ENCODE data around the gene NDUFV3. TPM values are rescaled to one million over a fixed set of nuclear protein-coding genes. Genes with fewer than 3 reads are reported as not detected.
"Not testable (repeated sequence)": the region's sequence is repeated elsewhere in the genome, so short reads cannot be mapped to it uniquely, and the experiment has no call there.

NDUFV3 gene
- total RNA-seq, 2 experiments from 2014 or later: 29.0 to 29.8 TPM

DNA sequence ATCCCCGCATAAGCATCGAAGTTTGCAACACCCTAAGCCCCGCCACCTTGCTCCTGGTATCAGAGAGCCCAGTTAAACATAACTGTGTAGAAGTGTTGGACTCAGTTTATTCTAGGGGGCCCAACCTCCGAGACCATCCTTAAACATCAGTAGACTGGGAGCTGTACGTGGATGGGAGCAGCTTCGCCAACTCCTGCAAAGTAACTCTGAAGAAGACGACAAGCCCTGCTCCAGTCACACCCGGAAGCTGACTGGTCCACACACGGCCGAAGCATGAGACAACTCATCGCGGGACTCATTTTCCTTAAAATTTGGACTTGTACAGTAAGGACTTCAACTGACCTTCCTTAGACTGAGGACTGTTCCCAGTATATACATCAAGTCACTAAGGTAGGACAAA lies 40.9 kb downstream of the NDUFV3 start:
- CTCF ChIA-PET: not testable (repeated sequence)

DNA sequence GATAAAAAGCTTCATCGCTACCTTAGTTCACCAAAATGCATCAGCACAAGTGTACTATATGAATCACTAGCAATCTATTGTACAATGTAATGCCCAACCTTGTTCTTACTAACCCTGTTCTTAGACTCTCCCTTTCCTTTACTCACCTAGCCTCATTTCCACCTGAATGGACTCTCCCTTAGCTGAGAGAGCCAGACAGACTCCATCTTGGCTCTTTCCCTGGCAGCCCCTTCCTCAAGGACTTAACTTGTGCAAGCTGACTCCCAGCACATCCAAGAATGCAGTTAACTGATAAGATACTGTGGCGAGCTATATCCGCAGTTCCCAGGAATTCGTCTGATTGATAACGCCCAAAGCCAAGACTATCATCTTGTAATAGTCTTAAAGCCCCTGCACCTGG lies 43.3 kb downstream of the NDUFV3 start:
- H3K27me3 Mint-ChIP-seq; ATAC-seq; H3K9me3 Mint-ChIP-seq; POLR2A ChIA-PET; H3K4me3 Mint-ChIP-seq; H3K27ac Mint-ChIP-seq; DNase-seq; intact Hi-C loops (cut with micrococcal nuclease); H3K4me1 Mint-ChIP-seq (ENCODE audit: low read depth); CTCF ChIA-PET; H3K36me3 Mint-ChIP-seq (ENCODE audit: low read depth): not testable (repeated sequence)

More for the DNA sequence above, 40.9 kb downstream of the NDUFV3 start:
- H3K9me3 Mint-ChIP-seq; H3K27ac Mint-ChIP-seq; H3K36me3 Mint-ChIP-seq (ENCODE audit: low read depth); intact Hi-C loops (cut with micrococcal nuclease); ATAC-seq; H3K27me3 Mint-ChIP-seq; H3K4me1 Mint-ChIP-seq (ENCODE audit: low read depth); H3K4me3 Mint-ChIP-seq; POLR2A ChIA-PET; DNase-seq: not testable (repeated sequence)

DNA sequence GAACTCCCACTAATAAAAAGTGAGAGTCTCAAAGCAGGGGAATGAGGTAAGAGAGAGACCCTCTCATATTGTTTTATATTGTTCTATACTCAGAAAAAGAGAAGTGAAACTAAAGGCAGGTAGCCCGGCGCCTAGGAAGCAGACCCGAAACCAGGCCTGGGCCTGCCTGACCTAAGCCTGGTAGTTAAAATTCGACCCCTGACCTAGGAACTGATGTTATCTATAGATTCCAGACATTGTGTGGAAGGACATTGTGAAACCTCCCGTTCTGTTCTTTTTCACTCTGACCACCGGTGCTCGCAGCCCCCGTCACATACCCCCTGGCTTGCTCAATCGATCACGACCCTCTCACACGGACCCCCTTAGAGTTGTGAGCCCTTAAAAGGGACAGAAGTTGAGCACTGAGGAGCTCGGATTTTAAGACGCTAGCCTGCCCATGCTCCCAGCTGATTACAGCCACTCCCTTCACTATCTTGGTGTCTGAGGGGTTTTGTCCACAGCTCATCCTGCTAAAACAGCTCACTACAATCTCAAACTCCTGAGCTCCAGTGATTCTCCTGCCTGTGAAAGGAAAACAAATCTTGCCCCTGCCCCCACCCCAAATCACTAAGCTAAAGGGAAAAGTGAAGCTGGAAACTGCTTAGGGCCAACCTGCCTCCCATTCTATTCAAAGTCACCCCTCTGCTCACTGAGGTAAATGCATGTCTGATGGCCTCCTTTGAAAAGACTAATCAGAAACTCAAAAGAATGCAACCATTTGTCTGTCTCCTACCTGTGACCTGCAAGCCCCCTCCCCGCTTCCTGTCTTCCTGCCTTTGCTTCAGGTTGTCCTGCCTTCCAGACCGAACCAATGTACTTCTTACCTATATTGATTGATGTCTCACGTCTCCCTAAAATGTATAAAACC lies 44.2 kb downstream of the NDUFV3 start:
- H3K9me3 Mint-ChIP-seq; H3K4me3 Mint-ChIP-seq; H3K27ac Mint-ChIP-seq; ATAC-seq; POLR2A ChIA-PET; H3K4me1 Mint-ChIP-seq (ENCODE audit: low read depth); intact Hi-C loops (cut with micrococcal nuclease); DNase-seq; H3K36me3 Mint-ChIP-seq (ENCODE audit: low read depth); H3K27me3 Mint-ChIP-seq: not testable (repeated sequence)
- CTCF ChIA-PET: interaction anchor here (1.5 kb wide), 1 partner anchor 91 kb away, joined by 3 read pairs; no protein-coding TSS in a partner anchor

DNA sequence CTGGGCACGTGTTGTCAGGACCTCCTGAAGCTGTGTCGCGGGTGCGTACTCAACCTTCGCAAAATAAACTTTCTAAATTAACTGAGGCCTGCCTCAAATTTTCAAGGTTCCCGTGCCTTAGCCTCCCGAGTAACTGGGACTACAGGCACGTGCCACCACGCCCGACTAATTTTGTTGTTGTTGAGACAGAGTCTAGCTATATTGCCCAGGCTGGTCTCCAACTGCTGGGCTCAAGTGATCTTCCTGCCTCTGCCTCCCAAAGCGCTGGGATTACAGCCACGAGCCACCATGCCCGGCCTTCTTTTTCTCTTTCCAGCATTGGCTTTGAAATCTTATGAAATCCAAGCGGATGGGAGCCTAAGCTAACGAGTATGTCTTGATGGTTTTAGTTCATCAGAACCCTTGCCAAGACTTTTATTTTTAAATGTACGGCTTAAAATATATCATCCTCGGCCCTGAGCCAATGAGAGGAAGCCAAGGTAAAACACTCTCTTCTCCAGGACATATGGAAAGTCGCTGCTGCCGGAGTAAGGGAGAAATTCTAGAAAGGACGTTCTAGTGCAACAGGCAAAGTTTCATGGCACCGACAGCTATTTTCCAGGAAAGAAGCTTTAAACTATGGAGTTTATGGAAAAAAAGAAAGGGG lies 45.0 kb downstream of the NDUFV3 start:
- Mint-ChIP-seq H3K27me3 (no peaks in the 10 kb centered on the region), H3K4me1 (ENCODE audit: low read depth) (peaks cover 3% of the 10 kb centered on the region), H3K9me3 (no peaks in the 10 kb centered on the region), H3K4me3 (no peak overlapping the region), H3K27ac (no peak overlapping the region), H3K36me3 (ENCODE audit: low read depth) (no peaks in the 10 kb centered on the region)
- ChIA-PET CTCF (interaction anchor here (1.5 kb wide), 1 partner anchor 90 kb away, joined by 3 read pairs; no protein-coding TSS in a partner anchor), POLR2A (no interaction called here)
- ATAC-seq (no peak), DNase-seq (no peak)
- TF ChIP-seq, protein P1, sequence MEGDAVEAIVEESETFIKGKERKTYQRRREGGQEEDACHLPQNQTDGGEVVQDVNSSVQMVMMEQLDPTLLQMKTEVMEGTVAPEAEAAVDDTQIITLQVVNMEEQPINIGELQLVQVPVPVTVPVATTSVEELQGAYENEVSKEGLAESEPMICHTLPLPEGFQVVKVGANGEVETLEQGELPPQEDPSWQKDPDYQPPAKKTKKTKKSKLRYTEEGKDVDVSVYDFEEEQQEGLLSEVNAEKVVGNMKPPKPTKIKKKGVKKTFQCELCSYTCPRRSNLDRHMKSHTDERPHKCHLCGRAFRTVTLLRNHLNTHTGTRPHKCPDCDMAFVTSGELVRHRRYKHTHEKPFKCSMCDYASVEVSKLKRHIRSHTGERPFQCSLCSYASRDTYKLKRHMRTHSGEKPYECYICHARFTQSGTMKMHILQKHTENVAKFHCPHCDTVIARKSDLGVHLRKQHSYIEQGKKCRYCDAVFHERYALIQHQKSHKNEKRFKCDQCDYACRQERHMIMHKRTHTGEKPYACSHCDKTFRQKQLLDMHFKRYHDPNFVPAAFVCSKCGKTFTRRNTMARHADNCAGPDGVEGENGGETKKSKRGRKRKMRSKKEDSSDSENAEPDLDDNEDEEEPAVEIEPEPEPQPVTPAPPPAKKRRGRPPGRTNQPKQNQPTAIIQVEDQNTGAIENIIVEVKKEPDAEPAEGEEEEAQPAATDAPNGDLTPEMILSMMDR (IDR thresholded peaks at IDR 0.05): no peak
- intact Hi-C loops (cut with micrococcal nuclease): no loop called here

DNA sequence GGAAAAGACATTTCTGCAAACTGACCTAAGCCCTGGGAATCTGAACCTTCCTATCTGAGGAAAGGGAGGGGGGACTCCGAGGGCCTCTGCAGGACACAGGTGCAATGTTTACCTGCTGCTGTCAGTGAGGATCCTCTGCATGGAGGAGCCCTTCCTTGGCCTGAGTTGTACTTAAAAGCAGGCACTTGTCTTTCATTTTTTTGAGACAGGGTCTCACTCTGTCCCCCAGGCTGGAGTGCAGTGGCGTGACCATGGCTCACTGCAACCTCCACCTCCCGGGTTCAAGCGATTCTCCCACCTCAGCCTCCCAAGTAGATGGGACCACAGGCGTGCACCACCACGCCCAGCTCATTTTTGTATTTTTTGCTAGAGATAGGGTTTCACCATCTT lies 45.5 kb downstream of the NDUFV3 start:
- CTCF ChIA-PET: interaction anchor here (1.5 kb wide), 1 partner anchor 90 kb away, joined by 3 read pairs; no protein-coding TSS in a partner anchor
- POLR2A ChIA-PET; H3K9me3 Mint-ChIP-seq; ATAC-seq; H3K27me3 Mint-ChIP-seq; DNase-seq; H3K4me1 Mint-ChIP-seq (ENCODE audit: low read depth); H3K27ac Mint-ChIP-seq; intact Hi-C loops (cut with micrococcal nuclease); H3K4me3 Mint-ChIP-seq; H3K36me3 Mint-ChIP-seq (ENCODE audit: low read depth): not testable (repeated sequence)

DNA sequence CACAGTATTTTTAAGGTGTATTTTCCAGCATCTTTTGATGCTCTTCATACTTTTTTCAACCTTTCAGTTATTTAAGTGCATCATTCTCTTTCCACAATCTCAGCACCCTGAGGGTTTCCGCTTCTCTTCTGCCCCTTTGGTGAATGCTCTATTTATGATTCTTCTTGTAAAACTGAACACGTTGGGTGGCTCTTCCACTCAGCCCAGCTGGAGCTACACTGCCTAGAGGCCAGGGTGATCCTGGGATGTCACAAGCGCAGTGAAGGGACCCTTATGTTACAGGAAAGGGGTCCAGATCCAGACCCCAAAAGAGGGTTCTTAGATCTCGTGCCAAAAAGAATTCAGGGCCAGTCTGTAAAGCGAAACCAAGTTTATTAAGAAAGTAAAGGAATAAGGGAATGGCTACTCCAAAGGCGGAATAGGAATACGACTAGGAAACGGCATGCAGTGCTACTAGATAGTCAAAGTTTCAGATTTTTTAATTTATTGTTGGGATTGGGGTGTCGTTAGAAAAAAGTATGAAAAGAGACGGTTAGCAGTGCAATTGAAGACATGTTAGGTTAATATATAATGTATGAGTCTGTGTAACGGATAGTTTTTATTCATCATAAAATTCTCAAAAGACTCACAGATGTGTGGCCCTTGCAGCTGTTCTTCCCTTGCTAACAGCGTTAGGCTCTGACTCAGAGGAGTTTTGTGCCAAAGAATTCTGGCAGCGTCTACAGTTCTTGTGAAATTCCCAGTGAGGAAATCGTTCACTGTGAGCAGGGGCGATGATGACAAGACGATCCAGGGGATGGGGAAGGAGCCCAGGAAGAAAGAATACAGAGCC lies 46.7 kb downstream of the NDUFV3 start:
- ATAC-seq: no peak
- intact Hi-C loops (cut with micrococcal nuclease): no loop called here
- Mint-ChIP-seq H3K9me3 (no peaks in the 10 kb centered on the region), H3K4me3 (no peak overlapping the region), H3K27me3 (no peaks in the 10 kb centered on the region), H3K36me3 (ENCODE audit: low read depth) (no peaks in the 10 kb centered on the region), H3K4me1 (ENCODE audit: low read depth) (peaks cover 3% of the 10 kb centered on the region), H3K27ac (no peak overlapping the region)
- TF ChIP-seq, protein P1 (IDR thresholded peaks at IDR 0.05): no peak
- ChIA-PET CTCF (no interaction called here), POLR2A (no interaction called here)
- DNase-seq: no peak

Data from activated CD8-positive, alpha-beta T cell treated with anti-CD3 and anti-CD28 coated beads for 36 hours (primary cell).